Thyroid gland (tissue), 4 donors: ENCODE data around the gene SENP5. TPM values are rescaled to one million over a fixed set of nuclear protein-coding genes. Genes with fewer than 3 reads are reported as not detected.

Source experiments
- DNase-seq, 2 donors: peaks; one replicate each; pipeline ENCODE4 v3.0.0-alpha.2; 2019
- H3K27ac ChIP-seq, 3 donors: fragments of 200-600 bp; sonication (generic); 1 replicate in 2 of 3; 2 replicates in 1 of 3; pipeline ENCODE4 v1.5.1; 2016 to 2019; ENCODE audit warnings: mild to moderate bottlenecking in 1 of 3, moderate library complexity in 1 of 3
- H3K27me3 ChIP-seq: fragments of 200-600 bp; sonication (generic); one replicate; pipeline ENCODE4 v1.5.1; 2019
- H3K36me3 ChIP-seq, 2 donors: fragments of 200-600 bp; sonication (generic); one replicate each; pipeline ENCODE4 v1.5.1; 2016 to 2019
- H3K4me1 ChIP-seq, 2 donors: fragments of 200-600 bp; sonication (generic); one replicate each; pipeline ENCODE4 v1.5.1; 2017 to 2019
- H3K4me3 ChIP-seq, 3 donors: fragments of 200-600 bp; sonication (generic); replicated peaks in 1 of 3; 1 replicate in 2 of 3; 2 replicates in 1 of 3; pipeline ENCODE4 v1.5.1; 2016; ENCODE audit warnings: mild to moderate bottlenecking in 1 of 3
- H3K9me3 ChIP-seq: fragments of 200-600 bp; sonication (generic); one replicate; pipeline ENCODE4 v1.5.1; 2017
- POLR2A ChIP-seq, 2 donors: fragments of 450-650 bp; IDR thresholded peaks; one replicate each; pipeline ENCODE4 v1.6.1; 2017; ENCODE audit warnings: antibody characterized with exemption in 2 of 2, mild to moderate bottlenecking in 2 of 2, moderate library complexity in 1 of 2
- WGBS, 2 donors: methylation state at CpG; one replicate each; pipeline ENCODE4 v1.1.5; 2017; 5-methylcytosine and 5-hydroxymethylcytosine counted together
- intact Hi-C: fragments of 100-400 bp; cut with DNase I; formaldehyde crosslinking; loops from one replicate; pipeline ENCODE4 v1.15.1; 2023
- total RNA-seq, 4 donors: library from RNA; depleted of rRNA; stranded (reverse); fragments of >200 nt; gene quantifications; one replicate each; pipeline ENCODE4 v1.2.3, GENCODE V29; 2016
- TF ChIP-seq, protein P1 (sequence below), 6 experiments: fragments of 200-600 bp in 3 of 6; fragments of 450-650 bp in 3 of 6; sonication (generic) in 3 of 6; IDR thresholded peaks; one replicate each; pipeline ENCODE4 v1.5.1; 2016 to 2019; ENCODE audit warnings: antibody characterized with exemption in 6 of 6, mild to moderate bottlenecking in 2 of 6, inconsistent platforms in 1 of 6, moderate library complexity in 1 of 6

The SENP5 gene
- total RNA-seq, 4 donors from 2014 or later, result 37.4 to 67.2 (median 50.9) TPM

DNA sequence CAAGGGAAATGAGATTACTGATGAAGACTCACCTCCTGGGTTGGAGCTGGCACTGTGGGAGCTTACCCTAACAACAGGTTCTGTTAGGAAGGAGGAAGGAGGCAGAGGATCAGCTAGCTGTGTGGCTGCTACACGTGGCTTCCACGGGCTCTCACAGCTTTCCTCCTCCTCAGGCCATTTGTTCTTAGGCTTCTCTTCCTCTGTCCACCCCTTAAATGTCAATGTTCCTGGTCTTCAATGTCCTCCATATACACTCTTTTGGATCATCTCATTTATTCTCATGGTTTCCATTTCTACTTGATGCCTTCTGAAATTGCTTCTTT, 95.9 kb downstream of the SENP5 start:
- intact Hi-C loops, result loop anchor here (10.0 kb wide), 1 partner anchor 119 kb away; no protein-coding TSS in a partner anchor
- H3K4me1 ChIP-seq, result peaks cover 5 to 6% of the 10 kb centered on the region in 2 donors
- no peaks in the 10 kb centered on the region for H3K9me3 ChIP-seq
- WGBS, 2 donors, result 83 to 88% methylated on average over 2 of the region's 2 CpGs
- H3K27ac ChIP-seq, result no peak overlapping the region
- no peaks in the 10 kb centered on the region for H3K36me3 ChIP-seq
- no peak for DNase-seq
- H3K4me3 ChIP-seq, result no peak overlapping the region
- H3K27me3 ChIP-seq, result no peaks in the 10 kb centered on the region
- TF ChIP-seq, protein P1, sequence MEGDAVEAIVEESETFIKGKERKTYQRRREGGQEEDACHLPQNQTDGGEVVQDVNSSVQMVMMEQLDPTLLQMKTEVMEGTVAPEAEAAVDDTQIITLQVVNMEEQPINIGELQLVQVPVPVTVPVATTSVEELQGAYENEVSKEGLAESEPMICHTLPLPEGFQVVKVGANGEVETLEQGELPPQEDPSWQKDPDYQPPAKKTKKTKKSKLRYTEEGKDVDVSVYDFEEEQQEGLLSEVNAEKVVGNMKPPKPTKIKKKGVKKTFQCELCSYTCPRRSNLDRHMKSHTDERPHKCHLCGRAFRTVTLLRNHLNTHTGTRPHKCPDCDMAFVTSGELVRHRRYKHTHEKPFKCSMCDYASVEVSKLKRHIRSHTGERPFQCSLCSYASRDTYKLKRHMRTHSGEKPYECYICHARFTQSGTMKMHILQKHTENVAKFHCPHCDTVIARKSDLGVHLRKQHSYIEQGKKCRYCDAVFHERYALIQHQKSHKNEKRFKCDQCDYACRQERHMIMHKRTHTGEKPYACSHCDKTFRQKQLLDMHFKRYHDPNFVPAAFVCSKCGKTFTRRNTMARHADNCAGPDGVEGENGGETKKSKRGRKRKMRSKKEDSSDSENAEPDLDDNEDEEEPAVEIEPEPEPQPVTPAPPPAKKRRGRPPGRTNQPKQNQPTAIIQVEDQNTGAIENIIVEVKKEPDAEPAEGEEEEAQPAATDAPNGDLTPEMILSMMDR (IDR thresholded peaks at IDR 0.05), result no peak
- no peak for TF ChIP-seq POLR2A (IDR thresholded peaks at IDR 0.05)

DNA sequence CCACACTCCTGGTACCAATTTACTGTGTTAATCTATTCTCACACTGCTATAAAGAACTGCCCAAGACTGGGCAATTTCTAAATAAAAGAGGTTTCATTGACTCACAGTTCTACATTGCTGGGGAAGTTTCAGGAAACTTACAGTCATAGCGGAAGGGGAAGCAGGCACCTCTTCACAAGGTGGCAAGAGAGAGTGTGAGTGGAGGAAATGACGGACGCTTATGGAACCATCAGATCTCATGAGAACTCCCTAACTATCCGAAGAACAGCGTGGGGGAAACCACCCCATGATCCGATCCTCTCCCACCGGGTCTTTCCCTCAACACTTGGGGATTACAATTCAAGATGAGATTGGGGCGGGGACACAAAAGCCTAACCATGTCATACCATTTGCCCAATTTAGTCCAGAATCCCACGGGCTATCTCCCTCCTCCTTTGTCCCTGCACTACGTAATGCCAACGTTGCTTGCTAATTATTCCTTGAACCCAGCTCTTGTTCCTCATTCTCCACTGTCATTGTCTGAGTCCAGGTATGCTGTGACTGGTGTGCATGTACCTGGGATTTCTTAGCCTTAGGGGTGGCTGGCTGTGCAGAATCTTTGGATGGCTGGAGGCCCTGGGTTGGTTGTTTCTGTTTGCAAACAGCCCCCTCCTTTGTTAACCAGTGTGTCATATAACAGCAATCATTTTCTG, 97.5 kb downstream of the SENP5 start:
- H3K27ac ChIP-seq, result no peak overlapping the region
- H3K27me3 ChIP-seq, result no peaks in the 10 kb centered on the region
- TF ChIP-seq POLR2A (IDR thresholded peaks at IDR 0.05), result no peak
- TF ChIP-seq, protein P1 (IDR thresholded peaks at IDR 0.05), result no peak
- no peak overlapping the region for H3K4me3 ChIP-seq
- no peaks in the 10 kb centered on the region for H3K9me3 ChIP-seq
- WGBS, 2 donors, result 85 to 89% methylated on average over 11 of the region's 11 CpGs
- DNase-seq, result no peak
- peaks cover 6 to 9% of the 10 kb centered on the region in 2 donors for H3K4me1 ChIP-seq
- H3K36me3 ChIP-seq, result no peaks in the 10 kb centered on the region
- intact Hi-C loops, result loop anchor here (10.0 kb wide), 1 partner anchor 120 kb away; no protein-coding TSS in a partner anchor

DNA sequence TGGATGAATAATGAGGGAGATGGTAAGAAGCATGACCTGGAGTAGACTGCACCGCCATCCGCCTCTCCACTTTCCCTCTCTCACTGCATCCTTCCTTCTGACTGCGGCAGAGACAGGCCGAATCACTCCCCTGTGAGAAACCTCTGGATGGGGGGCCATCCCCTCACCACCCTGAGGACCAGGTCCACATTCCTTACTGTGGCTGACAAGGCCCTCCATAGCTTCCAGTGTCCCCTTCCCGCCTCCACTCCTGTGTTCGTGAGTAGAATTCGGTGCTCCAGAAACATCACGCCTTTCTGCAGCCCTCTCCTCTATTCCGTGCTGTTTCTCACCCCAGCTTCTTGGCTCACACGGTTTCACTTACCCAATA, 98.1 kb downstream of the SENP5 start:
- Histone ChIP-seq H3K9me3 (no peaks in the 10 kb centered on the region), H3K27ac (no peak overlapping the region), H3K4me3 (no peak overlapping the region), H3K27me3 (no peaks in the 10 kb centered on the region), H3K4me1 (peaks cover 6 to 10% of the 10 kb centered on the region in 2 donors), H3K36me3 (no peaks in the 10 kb centered on the region)
- intact Hi-C loops, result loop anchor here (10.0 kb wide), 1 partner anchor 121 kb away; no protein-coding TSS in a partner anchor
- TF ChIP-seq POLR2A (IDR thresholded peaks at IDR 0.05), result no peak
- TF ChIP-seq, protein P1 (IDR thresholded peaks at IDR 0.05), result no peak
- WGBS, 2 donors, result 90 to 92% methylated on average over 10 of the region's 10 CpGs
- DNase-seq, result no peak

DNA sequence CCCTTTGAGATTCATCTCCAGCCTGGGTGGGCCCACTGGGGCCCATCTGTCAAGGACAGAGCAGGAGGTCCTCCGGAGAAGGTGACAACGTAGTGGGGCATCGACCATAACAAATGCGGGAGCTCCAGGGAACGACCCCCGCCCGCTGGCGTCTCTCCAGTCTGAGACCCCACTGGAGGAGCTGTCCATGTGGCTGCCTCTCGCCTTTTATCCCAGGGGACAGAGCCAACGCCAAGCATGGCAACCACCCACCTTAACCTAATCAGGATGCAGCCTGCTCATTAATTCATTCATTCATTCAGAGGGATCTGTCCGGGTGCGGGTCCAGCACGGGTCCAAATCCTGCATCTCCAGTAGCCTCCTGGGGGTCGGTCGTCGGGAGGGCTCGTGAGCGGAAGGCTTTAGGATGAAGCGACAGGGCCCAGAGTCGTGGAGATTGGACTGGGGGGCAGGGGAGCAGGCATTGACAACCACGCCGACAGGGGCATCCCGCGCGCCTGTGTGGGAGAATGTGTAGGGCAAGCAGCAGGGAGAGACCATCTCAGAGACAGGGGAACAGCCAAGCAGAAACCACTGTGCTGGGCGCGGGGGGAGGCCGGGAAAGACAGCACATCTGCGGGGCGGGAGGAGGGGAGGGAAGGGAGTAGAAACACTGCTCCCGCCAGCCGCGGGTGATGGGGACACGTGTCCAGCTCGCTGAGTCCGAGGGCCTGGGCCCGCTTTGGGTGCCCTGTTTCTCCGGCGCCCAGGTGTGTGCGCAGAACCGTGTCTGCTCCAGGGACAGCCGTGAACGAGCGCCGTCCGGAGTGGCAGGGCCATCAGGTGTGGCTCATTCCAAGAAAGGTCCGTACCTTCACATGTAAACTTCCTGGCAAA, 99.0 kb downstream of the SENP5 start:
- no peak overlapping the region for H3K27ac ChIP-seq
- intact Hi-C loops, result loop anchor here (10.0 kb wide), 1 partner anchor 122 kb away; no protein-coding TSS in a partner anchor
- TF ChIP-seq, protein P1 (IDR thresholded peaks at IDR 0.05), result no peak
- TF ChIP-seq POLR2A (IDR thresholded peaks at IDR 0.05), result no peak
- H3K27me3 ChIP-seq, result no peaks in the 10 kb centered on the region
- peaks cover 6 to 10% of the 10 kb centered on the region in 2 donors for H3K4me1 ChIP-seq
- no peaks in the 10 kb centered on the region for H3K9me3 ChIP-seq
- no peaks in the 10 kb centered on the region for H3K36me3 ChIP-seq
- WGBS, 2 donors, result 36 to 52% methylated on average over 30 to 37 of the region's 47 CpGs
- H3K4me3 ChIP-seq, result no peak overlapping the region
- DNase-seq, result no peak
